Activated CD4-positive, alpha-beta T cell treated with anti-CD3 and anti-CD28 coated beads, Interleukin-10, Interleukin-2, amounts not matched to agents 100 ng/mL and 50 ng/mL, durations not matched to agents 16 hours and 8 hours (primary cell): ENCODE results near the gene NCLN.
"Not testable (repeated sequence)": the region's sequence is repeated elsewhere in the genome, so short reads cannot be mapped to it uniquely, and the experiment has no call there.

Experiments used
- DNase-seq: peaks from one replicate; pipeline ENCODE4 v3.0.0-alpha.2; 2020

NCLN gene

DNA sequence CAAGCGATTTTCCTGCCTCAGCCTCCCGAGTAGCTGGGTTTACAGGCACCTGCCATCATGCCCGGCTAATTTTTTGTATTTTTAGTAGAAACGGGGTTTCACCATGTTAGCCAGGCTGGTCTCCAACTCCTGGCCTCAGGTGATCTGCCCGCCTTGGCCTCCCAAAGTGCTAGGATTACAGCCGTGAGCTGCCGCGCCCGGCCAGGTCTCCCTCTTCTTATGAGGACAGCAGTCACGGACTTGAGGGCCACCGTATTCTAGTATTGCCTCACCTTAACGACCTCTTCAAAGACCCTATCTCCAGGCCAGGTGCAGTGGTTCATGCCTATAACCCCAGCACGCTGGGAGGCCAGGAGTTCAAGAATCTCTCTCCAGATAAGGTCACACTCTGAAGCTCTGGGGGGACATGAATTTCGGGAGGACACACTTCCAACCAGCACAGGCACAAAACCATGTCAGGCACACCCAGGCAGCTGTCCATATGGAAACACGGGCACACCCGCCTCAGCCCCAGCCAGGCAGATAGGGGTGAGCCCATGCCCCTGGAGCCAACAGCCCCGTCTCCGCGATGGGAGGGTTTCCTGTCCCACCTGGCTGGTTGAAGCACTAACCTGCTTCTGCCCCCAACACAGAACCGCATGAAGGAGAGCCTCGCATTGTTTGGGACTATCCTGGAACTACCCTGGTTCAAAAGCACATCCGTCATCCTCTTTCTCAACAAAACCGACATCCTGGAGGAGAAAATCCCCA is 28.5 kb upstream of the NCLN start:
- no peak for DNase-seq

DNA sequence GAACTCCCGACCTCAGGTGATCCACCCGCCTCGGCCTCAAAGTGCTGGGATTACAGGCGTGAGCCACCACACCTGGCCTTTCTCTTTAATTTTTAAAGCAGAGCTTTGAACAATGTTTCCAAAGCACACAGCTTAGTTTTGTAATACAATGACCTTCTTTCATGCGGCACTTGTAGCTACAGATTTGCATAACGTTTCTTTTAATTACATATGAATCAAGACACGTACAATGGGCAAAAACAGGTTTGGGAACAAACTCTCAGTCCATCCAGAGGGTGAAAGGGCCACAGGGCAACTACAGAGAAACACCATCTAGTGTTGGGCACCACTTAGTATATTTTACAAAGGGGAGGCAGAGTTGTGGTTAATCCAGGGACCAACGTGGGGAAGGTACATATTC is 26.2 kb upstream of the NCLN start:
- no peak for DNase-seq

- DNase-seq, result no peak
Measured at GRCh38 chr19:3160219-3160618, 25.5 kb upstream of the NCLN start.

- no peak for DNase-seq
Measured at GRCh38 chr19:3161453-3161852, 24.3 kb upstream of the NCLN start.

DNA sequence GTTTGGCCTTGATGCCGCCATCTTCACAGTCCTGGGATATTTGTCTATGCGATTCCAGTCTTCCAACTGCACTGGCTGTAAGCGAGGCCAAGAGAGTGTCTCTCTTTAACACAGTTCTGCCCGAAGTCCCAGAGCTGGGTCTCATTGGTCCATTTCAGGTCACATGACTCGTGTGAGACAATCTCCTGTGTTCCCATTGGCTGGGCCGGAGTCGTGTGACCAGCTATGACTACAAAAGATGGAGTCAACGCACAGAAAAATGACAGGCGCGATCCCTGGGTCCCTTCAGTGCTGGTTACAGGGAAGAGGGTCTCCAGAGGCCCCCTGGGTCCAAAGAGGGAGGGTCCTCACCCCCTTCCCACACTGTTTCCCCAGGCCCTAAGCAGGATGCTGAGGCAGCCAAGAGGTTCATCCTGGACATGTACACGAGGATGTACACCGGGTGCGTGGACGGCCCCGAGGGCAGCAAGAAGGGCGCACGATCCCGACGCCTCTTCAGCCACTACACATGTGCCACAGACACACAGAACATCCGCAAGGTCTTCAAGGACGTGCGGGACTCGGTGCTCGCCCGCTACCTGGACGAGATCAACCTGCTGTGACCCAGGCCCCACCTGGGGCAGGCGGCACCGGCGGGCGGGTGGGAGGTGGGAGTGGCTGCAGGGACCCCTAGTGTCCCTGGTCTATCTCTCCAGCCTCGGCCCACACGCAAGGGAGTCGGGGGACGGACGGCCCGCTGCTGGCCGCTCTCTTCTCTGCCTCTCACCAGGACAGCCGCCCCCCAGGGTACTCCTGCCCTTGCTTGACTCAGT is 23.1 kb upstream of the NCLN start:
- peak; percentile 55 for DNase-seq

DNA sequence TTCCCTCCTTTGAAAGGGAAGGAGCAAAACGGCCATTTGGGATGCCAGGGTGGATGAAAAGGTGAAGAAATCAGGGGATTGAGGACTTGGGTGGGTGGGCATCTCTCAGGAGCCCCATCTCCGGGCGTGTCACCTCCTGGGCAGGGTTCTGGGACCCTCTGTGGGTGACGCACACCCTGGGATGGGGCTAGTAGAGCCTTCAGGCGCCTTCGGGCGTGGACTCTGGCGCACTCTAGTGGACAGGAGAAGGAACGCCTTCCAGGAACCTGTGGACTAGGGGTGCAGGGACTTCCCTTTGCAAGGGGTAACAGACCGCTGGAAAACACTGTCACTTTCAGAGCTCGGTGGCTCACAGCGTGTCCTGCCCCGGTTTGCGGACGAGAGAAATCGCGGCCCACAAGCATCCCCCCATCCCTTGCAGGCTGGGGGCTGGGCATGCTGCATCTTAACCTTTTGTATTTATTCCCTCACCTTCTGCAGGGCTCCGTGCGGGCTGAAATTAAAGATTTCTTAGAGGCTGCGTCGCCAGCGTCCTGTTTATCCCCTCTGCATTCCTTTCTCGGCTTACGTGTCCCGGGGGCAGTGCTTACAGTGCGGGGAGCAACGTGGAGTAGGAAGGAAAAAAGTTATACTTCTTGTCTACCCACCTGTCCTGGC is 22.4 kb upstream of the NCLN start:
- DNase-seq, result peak; percentile 84

- DNase-seq, result no peak
Measured at GRCh38 chr19:3163943-3164342, 21.8 kb upstream of the NCLN start.

DNA sequence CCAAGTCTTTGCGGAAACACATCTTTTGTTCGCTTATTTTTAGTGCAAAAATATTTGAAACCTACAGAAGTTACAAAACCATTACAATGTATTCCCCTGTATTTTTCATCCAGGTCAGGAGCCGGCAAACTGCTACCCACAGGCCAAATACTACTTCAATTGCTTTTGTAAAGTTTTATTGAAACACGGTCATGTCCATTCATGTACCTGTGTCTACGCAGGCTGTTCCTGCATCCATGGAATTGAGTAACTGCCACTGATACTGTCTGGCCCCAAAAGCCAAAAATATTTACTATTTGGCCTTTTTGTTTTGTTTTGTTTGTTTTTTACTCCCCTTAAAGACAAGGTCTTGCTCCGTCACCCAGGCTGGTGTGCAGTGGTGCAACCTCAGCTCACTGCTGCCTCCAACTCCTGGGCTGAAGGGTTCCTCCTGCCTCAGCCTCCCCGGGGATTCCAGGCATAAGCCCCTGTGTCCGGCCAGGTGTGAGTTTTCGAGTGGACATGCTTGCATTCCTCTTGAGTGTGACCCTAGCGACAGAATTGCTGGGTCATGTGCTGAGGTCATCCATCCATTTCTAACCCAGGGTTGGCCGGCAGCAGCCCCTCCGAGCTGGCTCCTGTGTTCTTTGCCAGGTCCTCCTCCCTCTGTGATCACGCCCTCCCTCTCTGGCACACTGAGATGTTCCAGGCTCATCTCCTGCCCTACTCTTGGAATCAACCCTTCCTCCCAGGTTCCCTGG is 18.0 kb upstream of the NCLN start:
- no peak for DNase-seq

DNA sequence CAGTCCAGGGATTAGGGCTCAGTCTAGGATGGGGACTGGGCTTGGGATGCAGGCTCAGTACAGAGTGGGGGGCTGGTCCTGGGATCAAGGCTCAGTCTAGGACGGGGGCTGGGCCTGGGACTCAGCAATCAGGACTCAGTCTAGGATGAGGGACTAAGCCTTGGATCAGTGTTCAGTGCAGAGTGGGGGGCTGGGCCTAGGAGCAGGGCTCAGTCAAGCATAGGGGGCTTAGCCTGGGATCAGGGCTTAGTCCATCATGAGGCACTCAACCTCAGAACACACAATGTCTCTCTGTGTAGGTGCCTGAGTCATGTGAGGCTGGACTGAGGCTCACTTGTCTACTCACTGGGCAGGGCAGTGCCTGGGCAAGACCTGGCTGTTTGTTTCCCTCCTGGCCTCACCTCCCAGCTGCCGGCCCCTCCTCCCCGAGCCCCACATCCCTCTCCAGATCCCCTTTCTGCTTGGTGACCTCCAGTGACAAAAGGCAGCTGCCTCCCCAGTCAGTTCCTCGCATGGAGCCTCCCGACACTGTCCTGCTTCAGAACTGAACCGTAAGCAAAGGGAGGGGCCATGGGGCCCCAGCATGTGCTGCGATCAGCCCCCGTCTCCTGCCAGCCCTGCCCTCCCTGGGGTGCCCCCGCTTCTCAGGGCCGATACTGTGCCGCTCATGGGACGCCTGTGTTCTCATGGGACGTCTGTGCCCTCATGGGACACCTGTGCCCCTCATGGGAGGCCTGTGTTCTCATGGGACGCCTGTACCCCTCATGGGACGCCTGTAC is 13.6 kb upstream of the NCLN start:
- no peak for DNase-seq

- DNase-seq, result not testable (repeated sequence)
Measured at GRCh38 chr19:3172673-3173000, 13.1 kb upstream of the NCLN start.

DNA sequence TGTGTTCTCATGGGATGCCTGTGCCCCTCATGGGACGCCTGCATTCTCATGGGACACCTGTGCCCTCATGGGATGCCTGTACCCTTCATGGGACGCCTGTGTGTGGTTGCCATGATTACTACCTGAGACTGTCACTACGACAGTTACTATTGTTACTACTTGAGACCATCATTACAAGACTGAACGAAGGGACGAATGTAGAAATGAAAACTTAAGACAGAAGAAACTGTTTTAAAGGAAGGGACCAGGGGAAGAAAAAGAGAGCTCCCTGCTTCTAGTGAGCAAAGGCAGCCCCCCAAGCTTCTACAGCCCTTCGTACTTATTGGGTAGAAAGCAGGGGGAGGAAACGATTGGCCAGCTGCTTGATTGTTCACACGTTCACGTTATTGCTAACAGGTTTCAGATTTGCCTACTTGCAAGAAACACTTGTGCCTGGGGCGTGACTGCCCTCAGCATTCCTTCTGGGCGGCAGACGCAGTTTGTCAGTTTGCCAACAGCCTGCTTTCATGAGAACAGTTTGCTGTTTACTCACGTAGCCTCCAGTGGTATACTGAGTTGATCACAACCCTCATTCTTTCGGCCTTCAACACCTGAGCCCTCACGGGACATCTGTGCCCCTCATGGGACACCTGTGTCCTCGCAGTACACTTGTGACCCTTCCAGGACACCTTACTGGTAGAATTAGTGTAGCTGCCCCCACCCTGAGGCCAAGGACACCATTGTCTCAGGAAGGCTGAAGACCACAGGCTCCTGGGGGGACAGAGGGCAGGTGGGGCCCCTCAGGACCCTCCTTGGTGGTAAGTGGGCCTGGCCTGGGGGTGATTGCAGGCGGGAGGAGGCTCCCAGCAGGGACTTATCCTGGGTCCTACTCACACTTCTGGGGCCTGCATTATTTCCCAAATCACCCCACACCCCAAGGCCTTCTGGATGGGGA is 9.7 kb upstream of the NCLN start:
- peak; percentile 67 for DNase-seq

DNA sequence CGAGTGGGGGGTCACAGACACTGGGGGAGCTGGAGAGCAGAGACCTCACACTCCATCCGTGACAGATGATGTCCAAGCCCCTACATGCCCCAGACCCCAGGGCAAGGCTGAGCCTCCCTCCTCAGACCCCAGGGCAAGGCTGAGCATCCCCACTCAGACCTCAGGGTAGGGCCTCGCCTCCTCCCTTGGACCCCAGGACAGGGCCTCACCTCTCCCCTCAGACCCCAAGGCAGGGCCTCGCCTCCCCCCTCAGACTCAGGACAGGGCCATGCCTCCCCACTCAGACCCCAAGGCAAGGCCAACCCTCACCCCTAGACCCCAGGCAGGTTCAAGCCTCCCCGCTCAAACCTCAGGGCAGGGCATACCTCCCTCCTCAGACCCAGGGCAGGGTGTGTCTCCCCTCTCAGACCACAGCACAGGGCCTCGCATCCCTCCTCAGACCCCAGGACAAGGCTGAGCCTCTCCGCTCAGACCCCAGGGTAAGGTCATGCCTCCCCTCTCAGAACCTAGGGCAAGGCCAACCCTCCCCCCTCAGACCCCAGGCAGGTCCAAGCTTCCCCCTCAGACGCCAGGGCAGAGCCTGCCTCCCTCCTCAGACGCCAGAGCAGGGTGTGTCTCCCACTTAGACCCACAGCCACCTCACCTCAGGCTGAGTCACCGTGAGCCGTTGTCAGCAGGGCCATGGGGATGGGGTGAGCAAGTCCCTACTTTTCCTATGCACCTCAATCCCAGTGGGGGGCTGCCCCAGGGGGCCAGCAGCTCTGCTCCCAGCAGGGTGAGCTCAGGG is 8.8 kb upstream of the NCLN start:
- peak; percentile 83 for DNase-seq

- DNase-seq, result peak; percentile 89
Measured at GRCh38 chr19:3178377-3178972, 7.3 kb upstream of the NCLN start, which contains the start of gene S1PR4. Gene S1PR4 (plus strand): TSS chr19:3178769. CDS start chr19:3178793, 24 bp downstream.

- DNase-seq, result peak; percentile 50
Measured at GRCh38 chr19:3178973-3179738, 6.6 kb upstream of the NCLN start.

DNA sequence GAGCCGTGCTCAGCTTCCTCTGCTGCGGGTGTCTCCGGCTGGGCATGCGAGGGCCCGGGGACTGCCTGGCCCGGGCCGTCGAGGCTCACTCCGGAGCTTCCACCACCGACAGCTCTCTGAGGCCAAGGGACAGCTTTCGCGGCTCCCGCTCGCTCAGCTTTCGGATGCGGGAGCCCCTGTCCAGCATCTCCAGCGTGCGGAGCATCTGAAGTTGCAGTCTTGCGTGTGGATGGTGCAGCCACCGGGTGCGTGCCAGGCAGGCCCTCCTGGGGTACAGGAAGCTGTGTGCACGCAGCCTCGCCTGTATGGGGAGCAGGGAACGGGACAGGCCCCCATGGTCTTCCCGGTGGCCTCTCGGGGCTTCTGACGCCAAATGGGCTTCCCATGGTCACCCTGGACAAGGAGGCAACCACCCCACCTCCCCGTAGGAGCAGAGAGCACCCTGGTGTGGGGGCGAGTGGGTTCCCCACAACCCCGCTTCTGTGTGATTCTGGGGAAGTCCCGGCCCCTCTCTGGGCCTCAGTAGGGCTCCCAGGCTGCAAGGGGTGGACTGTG is 5.9 kb upstream of the NCLN start:
- peak; percentile 62 for DNase-seq

- DNase-seq, result no peak
Measured at GRCh38 chr19:3183721-3184641, 1.7 kb upstream of the NCLN start.

DNA sequence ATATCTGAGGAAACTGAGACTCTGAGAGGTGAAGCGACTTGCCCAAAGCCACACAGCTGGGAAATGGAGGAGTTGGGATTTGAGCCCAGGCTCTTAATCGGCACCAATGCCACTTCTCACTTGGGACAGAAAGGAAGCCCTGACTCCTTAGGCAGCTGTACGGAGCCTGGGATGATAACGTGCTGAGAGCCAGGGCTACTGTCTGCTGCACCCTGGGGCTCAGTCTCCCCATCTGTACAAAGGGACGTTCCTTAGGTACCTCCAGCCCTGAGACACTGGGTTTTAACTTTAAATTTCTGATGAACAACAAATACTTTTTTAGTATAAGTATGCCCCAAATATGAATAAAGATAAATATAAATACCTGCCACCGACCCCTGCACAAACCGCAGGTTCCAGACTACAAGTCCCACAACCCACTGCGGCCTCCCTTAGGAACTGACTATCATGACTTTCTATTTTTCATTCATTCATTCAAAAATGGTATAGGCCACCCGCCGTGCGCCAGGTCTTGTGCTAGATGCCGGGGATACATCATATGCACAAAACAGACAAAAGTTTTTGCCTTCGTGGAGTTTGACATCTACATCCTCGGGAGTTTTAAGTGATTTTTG is 776 bp upstream of the NCLN start:
- no peak for DNase-seq
